ENCODE data around the gene SOCS2. TPM values are rescaled to one million over a fixed set of nuclear protein-coding genes. Genes with fewer than 3 reads are reported as not detected.

SOCS2 gene
- total and polyA plus RNA-seq, 7 donors = 17.5 to 118 (median 75.2) TPM

DNA sequence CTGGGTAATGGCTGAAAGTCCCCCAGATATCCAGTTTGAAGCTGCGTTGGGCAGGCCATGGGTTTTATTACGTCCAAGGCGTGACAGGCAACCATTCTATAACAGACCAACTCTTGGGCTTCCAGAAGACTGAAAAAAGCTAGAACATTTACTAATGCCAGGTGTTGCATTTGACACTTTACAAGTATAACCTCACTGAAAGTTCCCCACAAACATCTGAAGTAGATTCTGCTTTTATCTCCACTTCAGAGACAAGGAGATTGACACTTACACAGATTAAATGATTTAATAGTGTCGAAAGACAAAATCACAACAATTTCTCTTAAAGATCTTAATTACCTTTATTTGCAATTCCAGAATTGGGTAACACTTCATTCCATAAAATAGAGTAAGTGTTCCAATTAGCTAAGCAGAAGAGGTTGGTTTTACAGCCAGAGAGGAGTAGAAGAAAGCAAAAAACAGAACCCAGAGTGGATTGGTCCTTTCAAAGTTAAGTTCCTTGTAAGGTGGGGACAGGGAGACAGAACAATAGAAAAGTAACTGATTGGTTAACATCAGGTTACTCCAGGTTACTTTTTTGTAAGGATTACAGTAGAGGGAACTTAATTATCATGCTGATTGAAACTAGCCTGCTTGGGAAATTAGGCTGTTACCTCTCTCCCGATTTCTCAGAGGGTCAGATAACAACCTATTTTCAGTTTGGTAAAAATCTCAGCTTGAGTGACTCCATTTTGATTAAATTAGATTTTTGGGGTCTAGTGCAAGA lies 11.3 kb downstream of the SOCS2 start:
- WGBS, 2 donors = 93% methylated on average over 5 of the region's 5 CpGs
- DNase-seq = no peak
- H3K9me3 ChIP-seq = no peaks in the 10 kb centered on the region
- H3K4me3 ChIP-seq = no peak overlapping the region
- no peaks in the 10 kb centered on the region for H3K4me1 ChIP-seq
- intact Hi-C loops (cut with DNase I) = no loop called here
- H3K27ac ChIP-seq = no peak overlapping the region
- no peak for TF ChIP-seq EP300 (IDR thresholded peaks at IDR 0.05)
- TF ChIP-seq, protein P1, sequence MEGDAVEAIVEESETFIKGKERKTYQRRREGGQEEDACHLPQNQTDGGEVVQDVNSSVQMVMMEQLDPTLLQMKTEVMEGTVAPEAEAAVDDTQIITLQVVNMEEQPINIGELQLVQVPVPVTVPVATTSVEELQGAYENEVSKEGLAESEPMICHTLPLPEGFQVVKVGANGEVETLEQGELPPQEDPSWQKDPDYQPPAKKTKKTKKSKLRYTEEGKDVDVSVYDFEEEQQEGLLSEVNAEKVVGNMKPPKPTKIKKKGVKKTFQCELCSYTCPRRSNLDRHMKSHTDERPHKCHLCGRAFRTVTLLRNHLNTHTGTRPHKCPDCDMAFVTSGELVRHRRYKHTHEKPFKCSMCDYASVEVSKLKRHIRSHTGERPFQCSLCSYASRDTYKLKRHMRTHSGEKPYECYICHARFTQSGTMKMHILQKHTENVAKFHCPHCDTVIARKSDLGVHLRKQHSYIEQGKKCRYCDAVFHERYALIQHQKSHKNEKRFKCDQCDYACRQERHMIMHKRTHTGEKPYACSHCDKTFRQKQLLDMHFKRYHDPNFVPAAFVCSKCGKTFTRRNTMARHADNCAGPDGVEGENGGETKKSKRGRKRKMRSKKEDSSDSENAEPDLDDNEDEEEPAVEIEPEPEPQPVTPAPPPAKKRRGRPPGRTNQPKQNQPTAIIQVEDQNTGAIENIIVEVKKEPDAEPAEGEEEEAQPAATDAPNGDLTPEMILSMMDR (IDR thresholded peaks at IDR 0.05) = no peak
- no peak for TF ChIP-seq POLR2A (IDR thresholded peaks at IDR 0.05)
- TF ChIP-seq POLR2AphosphoS5 (IDR thresholded peaks at IDR 0.05) = no peak
- no peaks in the 10 kb centered on the region for H3K27me3 ChIP-seq
- H3K36me3 ChIP-seq = peaks cover 0 to 54% (median 6%) of the 10 kb centered on the region in 4 donors

DNA sequence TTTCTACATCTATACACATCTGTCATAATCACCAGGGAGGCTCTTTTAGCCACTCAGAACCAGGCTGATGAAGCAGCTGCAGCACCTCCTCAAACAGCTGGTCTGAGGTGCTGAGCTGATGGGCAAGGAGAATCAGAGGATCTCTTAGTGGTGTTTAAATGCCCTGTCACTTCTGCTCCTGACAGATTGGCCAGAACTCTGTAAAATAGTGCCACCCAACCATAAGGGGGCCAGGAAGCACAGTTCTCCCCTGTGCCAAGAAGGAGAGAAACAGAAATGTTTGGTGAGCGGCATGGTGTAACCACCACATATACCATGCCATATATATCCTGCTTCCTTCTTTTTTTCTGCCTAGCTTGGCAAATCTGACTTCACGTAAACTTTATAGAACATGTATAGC lies 12.8 kb downstream of the SOCS2 start:
- H3K27me3 ChIP-seq = no peaks in the 10 kb centered on the region
- TF ChIP-seq, protein P1 (IDR thresholded peaks at IDR 0.05) = no peak
- TF ChIP-seq POLR2AphosphoS5 (IDR thresholded peaks at IDR 0.05) (no peak), EP300 (IDR thresholded peaks at IDR 0.05) (no peak), POLR2A (IDR thresholded peaks at IDR 0.05) (no peak)
- no peaks in the 10 kb centered on the region for H3K9me3 ChIP-seq
- H3K4me3 ChIP-seq = no peak overlapping the region
- DNase-seq = no peak
- no peak overlapping the region for H3K27ac ChIP-seq
- intact Hi-C loops (cut with DNase I) = no loop called here
- peaks cover 0 to 40% (median under 1%) of the 10 kb centered on the region in 4 donors for H3K36me3 ChIP-seq
- 90 to 94% methylated on average over 2 of the region's 2 CpGs for WGBS, 2 donors
- no peaks in the 10 kb centered on the region for H3K4me1 ChIP-seq

DNA sequence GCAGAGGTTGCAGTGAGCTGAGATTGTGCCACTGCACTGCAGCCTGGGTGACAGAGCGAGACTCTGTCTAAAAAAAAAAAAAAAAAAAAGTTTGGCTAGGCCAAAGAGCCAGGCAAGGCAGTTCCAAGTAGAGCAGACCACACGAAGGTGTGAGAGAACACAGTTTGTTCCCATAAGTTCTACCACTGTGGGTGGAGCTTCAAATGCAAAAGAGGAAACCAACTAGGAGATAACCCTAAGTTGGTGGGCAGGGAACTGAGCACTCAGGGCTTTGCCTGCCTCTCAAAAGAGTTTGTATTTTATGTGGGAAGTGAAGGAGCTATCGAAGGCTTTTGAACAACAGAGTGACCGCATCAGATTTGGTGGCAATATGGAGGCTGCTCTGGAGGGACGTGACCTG lies 15.1 kb downstream of the SOCS2 start:
- Histone ChIP-seq H3K4me3 (no peak overlapping the region), H3K4me1 (peaks cover 0 to 9% (median 4%) of the 10 kb centered on the region in 4 donors), H3K9me3 (no peaks in the 10 kb centered on the region), H3K27ac (no peak overlapping the region), H3K36me3 (peaks cover 0 to 32% (median 0%) of the 10 kb centered on the region in 4 donors), H3K27me3 (no peaks in the 10 kb centered on the region)
- intact Hi-C loops (cut with DNase I) = no loop called here
- DNase-seq = no peak
- TF ChIP-seq POLR2AphosphoS5 (IDR thresholded peaks at IDR 0.05) (peak in 1 of 4 donors; percentile 41), EP300 (IDR thresholded peaks at IDR 0.05) (no peak), POLR2A (IDR thresholded peaks at IDR 0.05) (no peak)
- 64 to 89% methylated on average over 5 of the region's 5 CpGs for WGBS, 2 donors

DNA sequence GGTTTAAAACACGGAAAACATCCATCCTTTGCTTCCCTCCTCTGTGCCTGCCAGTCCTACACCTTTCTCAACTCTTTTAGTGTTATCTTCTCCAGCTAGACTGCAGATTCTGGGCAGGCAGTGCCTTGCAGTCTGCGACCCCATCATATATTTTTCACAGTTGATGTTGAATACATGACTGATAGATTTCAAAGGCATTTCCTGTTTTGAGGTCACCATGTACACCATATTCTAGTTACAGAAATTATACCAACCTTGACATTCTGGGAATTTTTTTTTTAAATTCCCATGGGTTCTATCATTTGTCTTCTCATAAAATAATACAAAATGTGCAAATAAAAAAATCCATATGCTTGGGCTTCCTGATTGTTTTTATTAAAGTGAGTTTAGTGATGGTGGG lies 16.6 kb downstream of the SOCS2 start:
- intact Hi-C loops (cut with DNase I) = no loop called here
- Histone ChIP-seq H3K27me3 (no peaks in the 10 kb centered on the region), H3K27ac (peak overlapping the region in 1 of 4 donors; percentile 88), H3K4me3 (no peak overlapping the region), H3K36me3 (peaks cover 0 to 25% (median 0%) of the 10 kb centered on the region in 4 donors), H3K9me3 (no peaks in the 10 kb centered on the region), H3K4me1 (peaks cover 0 to 10% (median 8%) of the 10 kb centered on the region in 4 donors)
- TF ChIP-seq POLR2A (IDR thresholded peaks at IDR 0.05) (no peak), POLR2AphosphoS5 (IDR thresholded peaks at IDR 0.05) (no peak), EP300 (IDR thresholded peaks at IDR 0.05) (no peak)
- TF ChIP-seq, protein P1 (IDR thresholded peaks at IDR 0.05) = no peak
- DNase-seq = no peak
- WGBS, 2 donors = 76 to 87% methylated on average over 2 of the region's 2 CpGs

GRCh38 chr12:93591137-93591868 lies 18.8 kb downstream of the SOCS2 start:
- H3K9me3 ChIP-seq = no peaks in the 10 kb centered on the region
- peak; percentile 38 to 60 for TF ChIP-seq POLR2A (IDR thresholded peaks at IDR 0.05)
- TF ChIP-seq, protein P1 (IDR thresholded peaks at IDR 0.05) = no peak
- TF ChIP-seq EP300 (IDR thresholded peaks at IDR 0.05) = peak in 1 of 4 donors; percentile 52
- peak; percentile 75 to 94 (median 87) for TF ChIP-seq POLR2AphosphoS5 (IDR thresholded peaks at IDR 0.05)
- H3K27ac ChIP-seq = peak overlapping the region; percentile 80 to 88 (median 84)
- peaks cover 0 to 29% (median 12%) of the 10 kb centered on the region in 4 donors for H3K4me1 ChIP-seq
- no peaks in the 10 kb centered on the region for H3K27me3 ChIP-seq
- H3K4me3 ChIP-seq = peak overlapping the region; percentile 46 to 58 (median 54)
- 1 to 2% methylated on average over 37 of the region's 37 CpGs for WGBS, 2 donors
- DNase-seq = peak; percentile 94
- intact Hi-C loops (cut with DNase I) = loop anchor here (2.0 to 5.0 kb wide), 2 partner anchors 19 to 86 kb away; partner anchors contain the start of genes CRADD and SOCS2
- peaks cover 0 to 7% (median 0%) of the 10 kb centered on the region in 4 donors for H3K36me3 ChIP-seq
